NT2/D1 (cell line): ENCODE data around the gene MED31.

Experiments used
- SUZ12 ChIP-seq: IDR thresholded peaks from 2 replicates; pipeline ENCODE4 v1.6.1; 2011; ENCODE audit not compliant: insufficient read length, insufficient read depth; ENCODE audit errors: extremely low read depth
- YY1 ChIP-seq: IDR thresholded peaks from 2 replicates; pipeline ENCODE4 v1.6.1; 2011; ENCODE audit not compliant: insufficient read length, insufficient read depth
- ZNF274 ChIP-seq: IDR thresholded peaks from 2 replicates; pipeline ENCODE4 v1.6.1; 2011; ENCODE audit warnings: mild to moderate bottlenecking, low read depth, low read length

DNA sequence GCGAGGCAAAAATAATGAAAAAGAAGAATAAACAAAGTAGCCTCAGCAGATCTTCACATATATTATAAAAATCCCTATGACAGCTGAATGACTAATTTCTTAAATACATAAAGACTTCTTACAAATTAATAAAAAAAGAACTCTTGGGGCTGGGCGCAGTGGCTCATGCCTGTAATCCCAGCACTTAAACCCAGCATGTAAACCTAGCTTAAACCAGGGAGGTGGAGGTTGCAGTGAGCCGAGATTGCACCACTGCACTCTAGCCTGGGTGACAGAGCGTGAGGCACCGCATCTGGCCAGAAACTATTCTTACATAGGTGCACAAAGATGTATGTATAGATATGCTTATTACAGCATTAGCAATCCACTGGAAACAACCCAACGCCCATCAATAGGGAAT lies 27.8 kb upstream of the MED31 start:
- no peak for TF ChIP-seq SUZ12
- no peak for TF ChIP-seq ZNF274
- no peak for TF ChIP-seq YY1
